Anterior cingulate cortex (tissue), 58 donors: ENCODE data around the gene TNK2.
"Not testable (repeated sequence)": the region's sequence is repeated elsewhere in the genome, so short reads cannot be mapped to it uniquely, and the experiment has no call there.

Experiments
- DNase-seq, 58 donors: peaks; one replicate each; lab custom pipeline; 2025; lab: John Stamatoyannopoulos, UW

TNK2 gene

GRCh38 chr3:195901836-195902585 is 6.3 kb downstream of the TNK2 start:
- DNase-seq = not testable (repeated sequence)

GRCh38 chr3:195900436-195901355 is 7.7 kb downstream of the TNK2 start:
- peak in 55 of 58 donors; percentile 41 to 97 (median 84) for DNase-seq

GRCh38 chr3:195899701-195900435 is 8.5 kb downstream of the TNK2 start:
- no peak for DNase-seq

GRCh38 chr3:195897853-195898415 is 10.4 kb downstream of the TNK2 start:
- no peak for DNase-seq

- DNase-seq = peak in 7 of 58 donors; percentile 18 to 86 (median 50)
These were observed 11.1 kb downstream of the TNK2 start for GRCh38 chr3:195897081-195897852.

GRCh38 chr3:195896361-195897080 is 11.8 kb downstream of the TNK2 start:
- DNase-seq = peak in 47 of 58 donors; percentile 26 to 86 (median 57)

- peak in 46 of 58 donors; percentile 31 to 74 (median 56) for DNase-seq
These were observed 12.4 kb downstream of the TNK2 start for GRCh38 chr3:195895861-195896360.

- peak in 41 of 58 donors; percentile 32 to 69 (median 57) for DNase-seq
These were observed 13.1 kb downstream of the TNK2 start for GRCh38 chr3:195895078-195895860.

GRCh38 chr3:195893916-195894465 is 14.4 kb downstream of the TNK2 start:
- peak in 1 of 58 donors; percentile 34 for DNase-seq

- peak in 48 of 58 donors; percentile 40 to 90 (median 65) for DNase-seq
These were observed 14.8 kb downstream of the TNK2 start for GRCh38 chr3:195893516-195893915.

GRCh38 chr3:195893044-195893395 is 15.3 kb downstream of the TNK2 start:
- peak in 47 of 58 donors; percentile 48 to 91 (median 76) for DNase-seq

GRCh38 chr3:195892105-195893043 is 16.0 kb downstream of the TNK2 start:
- DNase-seq = peak in 56 of 58 donors; percentile 53 to 94 (median 82)

GRCh38 chr3:195891431-195892104 is 16.8 kb downstream of the TNK2 start:
- peak in 1 of 58 donors; percentile 36 for DNase-seq

GRCh38 chr3:195889870-195890295 is 18.5 kb downstream of the TNK2 start:
- DNase-seq = peak in 54 of 58 donors; percentile 22 to 91 (median 69)
